ENCODE measurements around the gene PCNX1.
"Not testable (repeated sequence)": the region's sequence is repeated elsewhere in the genome, so short reads cannot be mapped to it uniquely, and the experiment has no call there.

Gene PCNX1

DNA sequence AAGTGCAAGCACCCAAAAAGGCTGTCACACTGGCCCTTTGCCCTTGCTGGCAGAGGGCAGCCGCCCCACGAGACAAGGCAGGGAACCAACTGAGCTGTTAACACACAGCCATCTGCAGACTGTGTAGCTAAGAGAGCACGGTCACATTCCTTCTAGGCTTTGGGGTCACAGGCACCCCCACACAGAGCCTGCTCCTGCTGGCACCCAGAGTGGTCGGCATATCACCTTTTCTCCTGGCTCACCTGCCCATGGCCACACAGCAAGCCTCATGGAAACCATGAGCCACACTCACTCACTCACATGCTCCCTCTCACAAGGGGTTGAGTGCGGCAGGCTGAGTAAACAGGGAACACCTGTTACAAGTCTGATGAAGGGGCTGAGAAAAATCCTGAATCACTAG is 214.5 kb downstream of the PCNX1 start:
- no peak for TF ChIP-seq CTCF (IDR thresholded peaks at IDR 0.05; ENCODE audit: poor library complexity, severe bottlenecking)

GRCh38 chr14:71122866-71123565 is 215.8 kb downstream of the PCNX1 start:
- no peak for ATAC-seq (ENCODE audit: low read depth)

More for the DNA sequence above, 214.5 kb downstream of the PCNX1 start:
- no peaks in the 10 kb centered on the region for H3K27me3 ChIP-seq (ENCODE audit: insufficient read depth, poor library complexity, severe bottlenecking)
- no peak for ATAC-seq (ENCODE audit: low read depth)
- H3K9me3 ChIP-seq (ENCODE audit: severe bottlenecking), result no peaks in the 10 kb centered on the region
- H3K4me3 ChIP-seq (ENCODE audit: severe bottlenecking), result no peak overlapping the region
- no peak for DNase-seq (ENCODE audit: low spot score)
- no peak overlapping the region for H3K27ac ChIP-seq (ENCODE audit: poor library complexity, severe bottlenecking)
- peaks cover 20% of the 10 kb centered on the region for H3K4me1 ChIP-seq (ENCODE audit: insufficient read depth, poor library complexity, severe bottlenecking)
- H3K36me3 ChIP-seq (ENCODE audit: low read depth), result no peaks in the 10 kb centered on the region

DNA sequence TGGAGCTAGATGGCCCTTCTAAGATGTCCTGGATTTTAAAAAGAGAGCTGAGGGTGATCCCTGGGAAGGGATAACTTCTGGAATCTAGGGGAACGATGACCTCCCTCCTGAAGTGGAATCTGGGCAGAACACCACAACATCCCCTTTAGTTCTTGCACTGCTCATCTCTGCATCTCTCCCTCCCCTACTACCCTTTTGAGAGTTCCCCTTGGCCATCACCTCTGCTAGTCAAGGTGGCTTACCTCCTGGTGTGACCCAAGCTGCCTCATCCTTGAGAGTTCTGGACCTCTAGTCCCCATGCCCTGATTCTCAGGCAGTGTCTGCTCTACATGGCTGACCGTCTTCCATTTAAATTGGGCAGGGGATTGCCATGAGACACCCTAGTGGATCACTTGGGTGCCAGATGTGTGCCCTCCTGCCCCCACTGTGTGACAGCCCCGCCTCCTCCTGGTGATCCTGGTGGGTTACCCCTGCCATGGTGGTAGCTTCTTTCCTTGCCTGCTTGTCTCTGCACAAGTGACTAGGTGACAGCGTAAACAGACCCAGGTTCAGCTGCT is 216.4 kb downstream of the PCNX1 start:
- H3K27ac ChIP-seq (ENCODE audit: poor library complexity, severe bottlenecking), result no peak overlapping the region
- H3K27me3 ChIP-seq (ENCODE audit: insufficient read depth, poor library complexity, severe bottlenecking), result no peaks in the 10 kb centered on the region
- no peak for TF ChIP-seq CTCF (IDR thresholded peaks at IDR 0.05; ENCODE audit: poor library complexity, severe bottlenecking)
- peaks cover 4% of the 10 kb centered on the region for H3K4me1 ChIP-seq (ENCODE audit: insufficient read depth, poor library complexity, severe bottlenecking)
- ATAC-seq (ENCODE audit: low read depth), result peak; percentile 24
- DNase-seq (ENCODE audit: low spot score), result no peak
- no peaks in the 10 kb centered on the region for H3K9me3 ChIP-seq (ENCODE audit: severe bottlenecking)
- H3K36me3 ChIP-seq (ENCODE audit: low read depth), result no peaks in the 10 kb centered on the region
- no peak overlapping the region for H3K4me3 ChIP-seq (ENCODE audit: severe bottlenecking)

More at GRCh38 chr14:71122866-71123565, 215.8 kb downstream of the PCNX1 start:
- no peak for TF ChIP-seq CTCF (IDR thresholded peaks at IDR 0.05; ENCODE audit: poor library complexity, severe bottlenecking)
- no peak for DNase-seq (ENCODE audit: low spot score)
- H3K4me1 ChIP-seq (ENCODE audit: insufficient read depth, poor library complexity, severe bottlenecking), result peaks cover 11% of the 10 kb centered on the region
- no peaks in the 10 kb centered on the region for H3K36me3 ChIP-seq (ENCODE audit: low read depth)
- H3K9me3 ChIP-seq (ENCODE audit: severe bottlenecking), result no peaks in the 10 kb centered on the region
- H3K27me3 ChIP-seq (ENCODE audit: insufficient read depth, poor library complexity, severe bottlenecking), result no peaks in the 10 kb centered on the region
- H3K27ac ChIP-seq (ENCODE audit: poor library complexity, severe bottlenecking), result no peak overlapping the region
- H3K4me3 ChIP-seq (ENCODE audit: severe bottlenecking), result no peak overlapping the region

DNA sequence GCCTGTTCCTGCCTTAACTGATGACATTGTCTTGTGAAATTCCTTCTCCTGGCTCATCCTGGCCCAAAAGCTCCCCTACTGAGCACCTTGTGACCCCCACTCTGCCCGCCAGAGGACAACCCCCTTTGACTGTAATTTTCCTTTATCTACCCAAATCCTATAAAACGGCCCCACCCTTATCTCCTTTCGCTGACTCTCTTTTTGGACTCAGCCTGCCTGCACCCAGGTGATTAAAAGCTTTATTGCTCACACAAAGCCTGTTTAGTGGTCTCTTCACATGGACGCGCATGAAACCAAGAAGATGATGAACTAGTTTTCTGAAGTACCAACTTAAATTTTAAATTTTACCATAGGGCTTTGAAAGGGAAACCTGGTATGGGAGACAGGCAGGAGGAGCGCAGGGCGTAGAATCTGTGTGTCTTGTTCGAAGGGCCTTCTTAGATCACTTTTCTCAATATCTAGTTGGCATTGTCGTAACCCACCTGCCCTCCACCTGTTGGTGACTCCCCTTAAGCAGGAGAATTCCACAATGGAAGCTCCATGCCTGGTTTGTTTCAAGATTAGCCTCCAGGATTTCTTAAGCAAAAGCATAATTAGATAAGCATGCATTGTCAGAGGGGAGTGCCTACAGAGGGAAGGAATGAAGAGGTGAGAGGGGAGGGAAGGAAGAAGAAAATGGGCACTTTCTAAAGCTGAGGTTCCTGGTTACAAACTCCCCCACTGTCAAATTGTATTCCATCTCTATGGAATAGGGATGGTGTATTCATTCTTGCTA is 222.6 kb downstream of the PCNX1 start:
- Histone ChIP-seq H3K4me1 (ENCODE audit: insufficient read depth, poor library complexity, severe bottlenecking) (peaks cover 15% of the 10 kb centered on the region), H3K27ac (ENCODE audit: poor library complexity, severe bottlenecking) (peak overlapping the region; percentile 32)
- H3K36me3 ChIP-seq (ENCODE audit: low read depth); H3K9me3 ChIP-seq (ENCODE audit: severe bottlenecking); H3K4me3 ChIP-seq (ENCODE audit: severe bottlenecking); DNase-seq (ENCODE audit: low spot score); H3K27me3 ChIP-seq (ENCODE audit: insufficient read depth, poor library complexity, severe bottlenecking): not testable (repeated sequence)
- peak; percentile 21; the same call in 1 of the 3 replicates for ATAC-seq (ENCODE audit: low read depth)

- peak overlapping the region; percentile 32 for H3K27ac ChIP-seq (ENCODE audit: poor library complexity, severe bottlenecking)
- no peak for TF ChIP-seq CTCF (IDR thresholded peaks at IDR 0.05; ENCODE audit: poor library complexity, severe bottlenecking)
- peak; percentile 66 for ATAC-seq (ENCODE audit: low read depth)
- no peak overlapping the region for H3K4me3 ChIP-seq (ENCODE audit: severe bottlenecking)
- H3K4me1 ChIP-seq (ENCODE audit: insufficient read depth, poor library complexity, severe bottlenecking), result peaks cover 15% of the 10 kb centered on the region
- no peaks in the 10 kb centered on the region for H3K36me3 ChIP-seq (ENCODE audit: low read depth)
- no peak for DNase-seq (ENCODE audit: low spot score)
- no peaks in the 10 kb centered on the region for H3K27me3 ChIP-seq (ENCODE audit: insufficient read depth, poor library complexity, severe bottlenecking)
- H3K9me3 ChIP-seq (ENCODE audit: severe bottlenecking), result no peaks in the 10 kb centered on the region
Measured at GRCh38 chr14:71130491-71131179, 223.4 kb downstream of the PCNX1 start.

Data from RWPE2 (cell line).